Endometrial microvascular endothelial cells (primary cell): Measurements from ENCODE around the gene JARID2. TPM values are rescaled to one million over a fixed set of nuclear protein-coding genes. Genes with fewer than 3 reads are reported as not detected.

Experiments
- in situ Hi-C: cut with HindIII; loops from 2 replicates; pipeline ENCODE4 v1.10.0; 2017; ENCODE audit warnings: low sequenced_read_pairs, low pct_unique_long_range_greater_than_20kb; ENCODE audit errors: inconsistent ontology term
- total RNA-seq: library from RNA; depleted of rRNA; stranded (reverse); fragments of >200 nt; gene quantifications from one replicate; pipeline ENCODE4 v1.2.3, GENCODE V29; 2015; ENCODE audit errors: inconsistent ontology term

The JARID2 gene
- total RNA-seq, 1 donor from 2014 or later = 3.8 TPM

GRCh38 chr6:15480525-15480924, 234.7 kb downstream of the JARID2 start:
- in situ Hi-C loops = no loop called here

- in situ Hi-C loops = no loop called here
These were observed 235.8 kb downstream of the JARID2 start for GRCh38 chr6:15481390-15482291.

DNA sequence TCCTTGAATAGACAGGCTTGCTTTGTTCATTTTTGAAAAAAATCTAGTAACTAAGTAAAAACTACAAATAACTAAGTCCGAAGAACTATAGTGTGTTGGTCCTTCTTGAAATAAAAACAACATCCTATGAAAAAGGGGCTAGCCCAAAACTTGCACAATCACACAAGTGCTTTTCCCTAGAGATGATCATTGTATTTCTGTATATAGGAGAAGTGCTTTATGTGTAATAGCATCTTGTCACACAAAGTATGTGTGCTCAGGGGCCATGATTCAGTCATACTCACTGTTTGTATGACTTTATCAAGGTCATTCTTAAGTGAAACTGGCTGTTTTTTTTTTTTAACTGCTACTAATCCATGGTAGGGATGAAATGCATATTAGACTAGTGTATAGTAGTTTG, 237.2 kb downstream of the JARID2 start:
- in situ Hi-C loops = no loop called here

- in situ Hi-C loops = no loop called here
These were observed 238.3 kb downstream of the JARID2 start for GRCh38 chr6:15484140-15484539.

- in situ Hi-C loops = no loop called here
These were observed 239.0 kb downstream of the JARID2 start for GRCh38 chr6:15484821-15485220.

GRCh38 chr6:15485936-15486335, 240.1 kb downstream of the JARID2 start:
- in situ Hi-C loops = no loop called here

GRCh38 chr6:15487262-15487661, 241.4 kb downstream of the JARID2 start:
- in situ Hi-C loops = no loop called here

DNA sequence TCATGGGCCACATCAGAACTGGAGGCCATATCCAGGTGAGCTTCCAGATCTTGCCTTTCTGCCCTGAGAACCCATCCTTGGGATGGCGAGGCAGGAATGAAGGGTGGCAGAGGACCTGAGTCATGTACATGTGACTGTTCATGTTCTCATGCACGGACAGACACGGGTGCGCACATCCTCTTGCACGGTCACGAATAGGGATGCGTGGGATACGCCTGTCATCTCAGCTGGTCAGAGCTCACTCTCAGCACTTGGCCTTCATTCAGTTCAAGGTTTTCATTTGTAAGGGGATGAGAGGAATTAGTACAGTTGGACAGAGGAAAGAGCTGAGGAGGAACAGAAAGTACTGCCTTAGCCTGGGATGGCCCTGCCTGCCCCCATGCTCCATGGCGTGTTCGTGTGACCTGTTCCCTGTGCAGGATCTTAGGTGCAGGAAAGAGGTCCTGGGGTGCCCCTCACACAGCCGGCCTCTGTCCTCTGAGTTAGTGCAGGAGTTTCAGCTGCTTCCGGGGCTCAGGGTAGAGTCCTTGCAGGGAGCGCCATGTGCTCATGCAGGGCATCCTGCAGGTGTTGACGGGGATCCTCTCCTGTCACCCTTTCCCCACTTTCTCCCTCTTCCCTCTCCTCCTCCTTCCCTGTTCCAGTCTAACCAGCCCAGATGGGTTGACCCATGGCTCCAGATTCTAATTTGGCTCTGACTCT, 243.5 kb downstream of the JARID2 start:
- in situ Hi-C loops = no loop called here

- in situ Hi-C loops = no loop called here
These were observed 244.6 kb downstream of the JARID2 start for GRCh38 chr6:15490242-15491100.

DNA sequence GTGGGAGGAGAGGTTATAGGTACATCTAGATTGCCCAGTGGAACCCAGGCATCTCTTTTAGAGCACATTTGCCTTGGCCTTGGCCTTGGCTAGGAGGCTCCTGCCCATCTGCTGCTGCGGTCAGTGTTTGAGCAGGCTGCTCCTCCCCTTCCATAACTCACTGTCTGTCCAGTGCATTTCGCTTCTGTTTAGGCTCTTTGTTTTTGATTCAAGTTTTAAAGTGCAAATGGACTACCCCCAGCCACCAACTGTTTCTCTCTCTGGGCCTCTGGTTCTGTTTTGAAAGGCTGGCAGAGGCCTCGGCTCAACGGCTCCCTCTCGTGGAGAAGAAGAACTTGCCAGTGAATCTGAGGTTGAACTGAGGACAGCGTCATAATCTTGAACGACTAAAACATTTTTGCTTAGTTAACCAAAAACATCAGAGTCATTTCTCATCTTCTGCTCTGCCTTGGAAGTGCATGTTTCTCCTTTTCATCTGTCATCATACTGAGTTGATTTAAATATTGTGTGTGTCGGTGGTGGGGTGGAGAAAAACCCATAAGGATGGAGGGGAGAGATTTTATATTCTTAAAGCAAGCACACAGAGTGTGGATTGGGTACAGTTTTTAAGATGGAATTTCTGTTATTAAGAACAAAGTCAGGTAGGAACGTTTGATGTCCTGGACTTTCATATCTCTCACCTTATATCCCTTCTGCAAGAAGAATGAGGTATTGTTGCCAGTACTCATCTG, 245.6 kb downstream of the JARID2 start:
- in situ Hi-C loops = no loop called here

- in situ Hi-C loops = no loop called here
These were observed 246.1 kb downstream of the JARID2 start for GRCh38 chr6:15491986-15492269.

GRCh38 chr6:15493437-15494168, 247.7 kb downstream of the JARID2 start:
- in situ Hi-C loops = no loop called here

DNA sequence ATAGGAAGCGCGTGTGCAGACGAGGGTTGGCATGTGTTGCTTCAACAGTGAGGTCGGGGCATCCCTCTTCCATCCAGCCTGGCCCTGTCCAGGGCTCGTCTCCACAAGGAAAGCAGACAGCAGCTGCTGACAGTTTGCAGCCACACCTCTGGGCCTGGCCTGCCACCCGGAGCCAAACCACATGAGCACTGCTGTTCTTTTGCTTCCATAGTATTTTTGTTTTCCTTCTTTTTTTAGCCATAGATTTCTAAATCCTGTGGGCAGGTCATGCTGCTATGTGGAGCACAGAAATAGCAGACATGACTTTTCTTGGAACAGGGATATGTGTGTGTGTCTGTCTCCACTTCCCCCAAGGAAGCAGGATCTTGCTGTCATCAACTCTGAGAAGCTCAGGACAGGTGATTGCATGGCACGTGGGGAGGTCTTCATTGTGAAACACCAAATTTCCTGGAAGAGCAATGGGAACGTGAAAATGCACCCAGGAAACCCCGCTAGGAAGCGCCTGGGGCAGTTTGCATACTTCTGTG, 249.6 kb downstream of the JARID2 start:
- in situ Hi-C loops = no loop called here

DNA sequence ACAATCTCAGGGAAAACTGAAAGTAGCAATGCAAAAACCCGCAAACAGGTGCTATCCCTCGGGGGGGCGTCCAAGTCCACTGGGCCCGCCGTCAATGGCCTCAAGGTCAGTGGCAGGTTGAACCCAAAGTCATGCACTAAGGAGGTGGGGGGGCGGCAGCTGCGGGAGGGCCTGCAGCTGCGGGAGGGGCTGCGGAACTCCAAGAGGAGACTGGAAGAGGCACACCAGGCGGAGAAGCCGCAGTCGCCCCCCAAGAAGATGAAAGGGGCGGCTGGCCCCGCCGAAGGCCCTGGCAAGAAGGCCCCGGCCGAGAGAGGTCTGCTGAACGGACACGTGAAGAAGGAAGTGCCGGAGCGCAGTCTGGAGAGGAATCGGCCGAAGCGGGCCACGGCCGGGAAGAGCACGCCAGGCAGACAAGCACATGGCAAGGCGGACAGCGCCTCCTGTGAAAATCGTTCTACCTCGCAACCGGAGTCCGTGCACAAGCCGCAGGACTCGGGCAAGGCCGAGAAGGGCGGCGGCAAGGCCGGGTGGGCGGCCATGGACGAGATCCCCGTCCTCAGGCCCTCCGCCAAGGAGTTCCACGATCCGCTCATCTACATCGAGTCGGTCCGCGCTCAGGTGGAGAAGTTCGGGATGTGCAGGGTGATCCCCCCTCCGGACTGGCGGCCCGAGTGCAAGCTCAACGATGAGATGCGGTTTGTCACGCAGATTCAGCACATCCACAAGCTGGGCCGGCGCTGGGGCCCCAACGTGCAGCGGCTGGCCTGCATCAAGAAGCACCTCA, 250.7 kb downstream of the JARID2 start:
- in situ Hi-C loops = no loop called here

GRCh38 chr6:15498640-15499039, 252.8 kb downstream of the JARID2 start:
- in situ Hi-C loops = no loop called here

- in situ Hi-C loops = no loop called here
These were observed 253.3 kb downstream of the JARID2 start for GRCh38 chr6:15499125-15499524.

DNA sequence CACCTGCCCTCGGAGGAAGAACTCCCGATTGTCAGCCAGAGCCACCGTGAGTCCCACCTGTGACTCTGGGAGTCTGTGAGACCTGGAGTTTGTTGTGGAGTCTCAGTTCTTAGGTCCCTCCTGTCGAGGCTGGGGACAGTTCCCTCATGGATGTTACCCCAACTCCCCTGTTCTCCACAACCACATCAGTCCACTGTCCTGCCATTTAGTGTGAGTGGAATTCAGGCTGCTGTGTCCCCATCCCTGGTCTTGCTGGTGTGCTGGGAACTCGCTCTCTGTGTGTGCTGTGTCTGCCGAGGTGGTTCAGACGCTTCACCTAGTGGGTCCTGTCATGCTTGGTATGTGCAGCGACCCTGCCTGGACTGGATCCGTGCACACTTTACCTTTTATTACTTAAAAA, 253.7 kb downstream of the JARID2 start:
- in situ Hi-C loops = no loop called here
